Upper lobe of left lung (tissue), 6 donors: ENCODE results near the gene HEPACAM2. TPM values are rescaled to one million over a fixed set of nuclear protein-coding genes. Genes with fewer than 3 reads are reported as not detected.

Experiments used
- ATAC-seq, 2 donors: fragments of 200-7000 bp; cut with Tn5 transposase; one replicate each; pipeline ENCODE4 v1.9.1; 2022; ENCODE audit warnings: mild to moderate bottlenecking in 2 of 2, moderate library complexity in 2 of 2; ENCODE audit not compliant: low FRiP score in 2 of 2
- DNase-seq, 2 donors: peaks; one replicate each; pipeline ENCODE4 v3.0.0-alpha.2; 2019 to 2020
- H3K27ac ChIP-seq, 4 donors: fragments of 200-600 bp; sonication (generic); one replicate each; pipeline ENCODE4 v1.5.1; 2016 to 2019
- H3K27me3 ChIP-seq, 4 donors: fragments of 200-600 bp; sonication (generic); one replicate each; pipeline ENCODE4 v1.5.1; 2017 to 2019
- H3K36me3 ChIP-seq, 4 donors: fragments of 200-600 bp; sonication (generic); one replicate each; pipeline ENCODE4 v1.5.1; 2016 to 2019
- H3K4me1 ChIP-seq, 4 donors: fragments of 200-600 bp; sonication (generic); one replicate each; pipeline ENCODE4 v1.5.1; 2018 to 2019
- H3K4me3 ChIP-seq, 4 donors: fragments of 200-600 bp; sonication (generic); one replicate each; pipeline ENCODE4 v1.5.1; 2017 to 2019; ENCODE audit warnings: mild to moderate bottlenecking in 2 of 4, moderate library complexity in 1 of 4
- H3K9me3 ChIP-seq, 4 donors: fragments of 200-600 bp; sonication (generic); one replicate each; pipeline ENCODE4 v1.5.1; 2018 to 2019
- EP300 ChIP-seq, 4 donors: sonication (generic); formaldehyde crosslinking; IDR thresholded peaks; one replicate each; pipeline ENCODE4 v1.5.1; 2017; ENCODE audit warnings: antibody characterized with exemption in 4 of 4, control low read depth in 2 of 4
- POLR2A ChIP-seq, 4 donors: fragments of 450-650 bp; IDR thresholded peaks; one replicate each; pipeline ENCODE4 v1.5.1; 2016 to 2017; ENCODE audit warnings: antibody characterized with exemption in 4 of 4, mild to moderate bottlenecking in 2 of 4
- POLR2AphosphoS5 ChIP-seq, 2 donors: sonication (generic); formaldehyde crosslinking; IDR thresholded peaks; one replicate each; pipeline ENCODE4 v1.5.1; 2017; ENCODE audit warnings: antibody characterized with exemption in 2 of 2
- WGBS, 2 donors: methylation state at CpG; one replicate each; pipeline ENCODE4 v1.1.5; 2017 to 2018; 5-methylcytosine and 5-hydroxymethylcytosine counted together
- total RNA-seq, 6 donors: library from RNA; depleted of rRNA in 4 of 6; stranded (reverse); fragments of >200 nt in 4 of 6; gene quantifications; one replicate each; pipeline versions ENCODE4 v1.1.0 to v1.2.1, GENCODE V29; 2016 to 2021
- TF ChIP-seq, protein P1 (sequence below), 6 experiments: fragments of 450-650 bp in 4 of 6; fragments of 200-600 bp in 2 of 6; sonication (generic) in 2 of 6; IDR thresholded peaks; one replicate each; pipeline ENCODE4 v1.5.1; 2016 to 2019; ENCODE audit warnings: antibody characterized with exemption in 6 of 6
- donor health status: DM: no; HTN: no; CAD: no; lungs with moderate emphysema.
- donor health status: DM: no; HTN: yes; CAD: no; lungs with severe emphysema.

Gene HEPACAM2
- total RNA-seq, 6 donors from 2014 or later = 0.30 to 7.3 (median 0.30) TPM; not detected in 2

DNA sequence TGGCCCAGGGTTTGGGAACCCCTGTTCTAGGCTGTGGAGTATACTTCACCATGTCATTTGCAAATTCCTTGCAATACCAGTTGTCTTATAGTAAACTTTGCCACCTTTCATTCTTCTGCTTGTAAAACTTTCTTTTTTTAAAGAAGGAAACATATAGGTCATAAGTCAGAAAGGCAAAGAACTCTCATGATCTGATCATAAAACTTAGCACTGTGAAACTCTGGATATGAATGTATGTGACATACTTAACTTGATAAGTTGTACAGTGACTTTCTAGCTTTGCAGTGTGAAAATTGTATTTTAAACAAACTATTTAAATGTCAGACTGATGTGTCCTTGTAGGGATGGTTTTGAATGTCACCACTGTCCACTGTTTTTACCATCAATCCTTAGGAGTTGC is 47.1 kb downstream of the HEPACAM2 start:
- no peak for ATAC-seq
- DNase-seq = no peak
- Histone ChIP-seq H3K4me1 (no peaks in the 10 kb centered on the region), H3K4me3 (no peak overlapping the region), H3K27ac (no peak overlapping the region), H3K9me3 (no peaks in the 10 kb centered on the region), H3K36me3 (no peaks in the 10 kb centered on the region), H3K27me3 (no peaks in the 10 kb centered on the region)
- TF ChIP-seq POLR2A (IDR thresholded peaks at IDR 0.05) (no peak), POLR2AphosphoS5 (IDR thresholded peaks at IDR 0.05) (no peak), EP300 (IDR thresholded peaks at IDR 0.05) (no peak)
- TF ChIP-seq, protein P1, sequence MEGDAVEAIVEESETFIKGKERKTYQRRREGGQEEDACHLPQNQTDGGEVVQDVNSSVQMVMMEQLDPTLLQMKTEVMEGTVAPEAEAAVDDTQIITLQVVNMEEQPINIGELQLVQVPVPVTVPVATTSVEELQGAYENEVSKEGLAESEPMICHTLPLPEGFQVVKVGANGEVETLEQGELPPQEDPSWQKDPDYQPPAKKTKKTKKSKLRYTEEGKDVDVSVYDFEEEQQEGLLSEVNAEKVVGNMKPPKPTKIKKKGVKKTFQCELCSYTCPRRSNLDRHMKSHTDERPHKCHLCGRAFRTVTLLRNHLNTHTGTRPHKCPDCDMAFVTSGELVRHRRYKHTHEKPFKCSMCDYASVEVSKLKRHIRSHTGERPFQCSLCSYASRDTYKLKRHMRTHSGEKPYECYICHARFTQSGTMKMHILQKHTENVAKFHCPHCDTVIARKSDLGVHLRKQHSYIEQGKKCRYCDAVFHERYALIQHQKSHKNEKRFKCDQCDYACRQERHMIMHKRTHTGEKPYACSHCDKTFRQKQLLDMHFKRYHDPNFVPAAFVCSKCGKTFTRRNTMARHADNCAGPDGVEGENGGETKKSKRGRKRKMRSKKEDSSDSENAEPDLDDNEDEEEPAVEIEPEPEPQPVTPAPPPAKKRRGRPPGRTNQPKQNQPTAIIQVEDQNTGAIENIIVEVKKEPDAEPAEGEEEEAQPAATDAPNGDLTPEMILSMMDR (IDR thresholded peaks at IDR 0.05) = no peak

DNA sequence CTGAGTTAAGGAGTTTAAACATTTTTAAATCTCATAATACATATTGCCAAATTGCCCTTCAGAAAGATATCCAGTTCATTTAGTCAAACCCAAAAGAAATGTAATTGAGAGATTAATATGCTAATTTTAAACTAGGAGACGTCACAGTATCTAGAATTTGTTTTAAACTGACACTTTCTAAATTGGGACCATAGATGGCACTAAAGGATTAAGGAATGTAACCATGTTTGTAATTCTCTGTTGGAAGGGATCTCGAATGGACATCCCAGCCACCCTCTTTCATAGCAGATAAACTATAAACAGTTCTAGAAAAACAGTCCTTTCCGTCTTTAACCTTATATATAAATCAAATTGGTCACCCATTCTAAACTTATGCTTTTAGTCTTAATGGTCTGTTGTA is 48.1 kb downstream of the HEPACAM2 start:
- Histone ChIP-seq H3K9me3 (no peaks in the 10 kb centered on the region), H3K27me3 (no peaks in the 10 kb centered on the region), H3K36me3 (no peaks in the 10 kb centered on the region), H3K4me3 (no peak overlapping the region), H3K27ac (no peak overlapping the region), H3K4me1 (no peaks in the 10 kb centered on the region)
- ATAC-seq (no peak), DNase-seq (no peak)
- TF ChIP-seq, protein P1 (IDR thresholded peaks at IDR 0.05) = peak in 1 of 6 experiments; percentile 10
- no peak for TF ChIP-seq POLR2A (IDR thresholded peaks at IDR 0.05)
- WGBS, 2 donors = 23% methylated on average over 3 of the region's 3 CpGs

DNA sequence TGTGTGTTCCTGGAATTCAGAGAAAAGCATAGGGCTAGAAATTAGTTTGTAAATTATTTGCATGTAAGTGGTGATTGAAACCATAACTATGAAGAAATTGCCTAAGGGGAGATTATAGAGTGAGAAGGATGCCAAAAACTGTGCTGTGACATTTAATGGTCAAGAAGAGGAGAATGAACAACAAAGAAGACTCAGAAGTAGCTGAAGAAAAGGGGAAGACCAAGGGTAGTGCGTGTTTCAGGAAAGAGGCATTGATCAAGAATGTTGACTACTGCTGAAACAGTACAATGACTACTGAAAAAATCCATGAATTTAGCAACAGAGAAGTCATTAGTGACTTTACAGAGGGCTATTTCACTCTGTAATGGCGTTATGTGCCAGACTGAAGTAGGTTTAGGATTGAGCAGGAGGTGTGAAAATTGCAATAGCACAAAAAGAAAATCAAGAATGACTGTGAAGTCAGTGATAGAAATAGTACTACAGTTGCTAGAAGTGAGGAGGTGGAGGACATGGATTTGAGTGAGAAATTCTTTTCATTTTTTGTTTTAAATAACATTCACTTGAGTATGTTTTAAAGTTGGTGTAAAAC is 49.2 kb downstream of the HEPACAM2 start:
- no peak for ATAC-seq
- Histone ChIP-seq H3K36me3 (no peaks in the 10 kb centered on the region), H3K27me3 (no peaks in the 10 kb centered on the region), H3K27ac (no peak overlapping the region), H3K4me1 (no peaks in the 10 kb centered on the region), H3K9me3 (peaks cover 0 to 2% (median under 1%) of the 10 kb centered on the region in 4 donors), H3K4me3 (no peak overlapping the region)
- DNase-seq = no peak
- TF ChIP-seq POLR2AphosphoS5 (IDR thresholded peaks at IDR 0.05) (no peak), POLR2A (IDR thresholded peaks at IDR 0.05) (no peak), EP300 (IDR thresholded peaks at IDR 0.05) (no peak)
- TF ChIP-seq, protein P1 (IDR thresholded peaks at IDR 0.05) = no peak
- 49 to 55% methylated on average over 2 of the region's 2 CpGs for WGBS, 2 donors

DNA sequence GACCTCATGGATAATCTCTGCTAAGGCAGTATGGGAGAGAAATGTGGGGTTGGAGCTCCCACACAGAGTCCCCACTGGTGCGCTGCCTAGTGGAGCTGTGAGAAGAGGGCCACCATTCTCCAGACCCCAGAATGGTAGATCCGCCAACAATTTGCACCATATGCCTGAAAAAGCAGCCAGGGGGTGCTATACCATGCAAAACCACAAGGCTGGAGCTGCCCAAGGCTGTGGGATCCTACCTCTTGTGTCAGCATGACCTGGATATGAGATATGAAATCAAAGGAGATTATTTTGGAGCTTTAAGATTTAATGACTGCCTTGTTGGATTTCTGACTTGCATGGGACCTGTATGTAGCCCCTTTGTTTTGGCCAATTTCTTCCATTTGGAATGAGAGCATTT is 51.0 kb downstream of the HEPACAM2 start:
- Histone ChIP-seq H3K9me3 (peaks cover 9 to 19% (median 14%) of the 10 kb centered on the region in 4 donors), H3K4me1 (no peaks in the 10 kb centered on the region), H3K4me3 (no peak overlapping the region), H3K27me3 (no peaks in the 10 kb centered on the region), H3K36me3 (no peaks in the 10 kb centered on the region), H3K27ac (no peak overlapping the region)
- TF ChIP-seq, protein P1 (IDR thresholded peaks at IDR 0.05) = no peak
- no peak for TF ChIP-seq POLR2A (IDR thresholded peaks at IDR 0.05)
- TF ChIP-seq EP300 (IDR thresholded peaks at IDR 0.05) = no peak
- TF ChIP-seq POLR2AphosphoS5 (IDR thresholded peaks at IDR 0.05) = no peak
- ATAC-seq (no peak), DNase-seq (no peak)
- WGBS, 2 donors = 85% methylated on average over 2 of the region's 2 CpGs; no CpG with 5 or more reads in 1 of the 2 donors

DNA sequence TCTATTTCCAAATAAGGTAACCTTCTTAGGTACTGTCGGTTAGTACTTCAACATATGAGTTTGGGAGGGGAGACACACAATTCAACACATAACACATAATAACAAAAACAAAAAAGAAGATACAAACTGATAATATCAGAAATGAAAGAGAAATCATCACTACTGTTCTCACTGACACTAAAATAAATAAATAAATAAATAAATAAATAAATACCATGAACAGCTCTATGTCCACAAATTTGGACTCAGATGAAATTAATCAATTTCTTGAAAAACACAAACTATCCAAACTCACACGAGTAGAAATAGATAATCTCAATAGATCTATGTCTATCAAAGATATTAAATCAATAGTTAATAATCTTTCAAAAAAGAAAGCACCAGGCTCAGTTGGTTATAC is 53.6 kb downstream of the HEPACAM2 start:
- WGBS, 2 donors = 56 to 73% methylated on average over 2 of the region's 2 CpGs
- peaks cover 9 to 23% (median 16%) of the 10 kb centered on the region in 4 donors for H3K9me3 ChIP-seq
- TF ChIP-seq POLR2AphosphoS5 (IDR thresholded peaks at IDR 0.05) (no peak), POLR2A (IDR thresholded peaks at IDR 0.05) (no peak), EP300 (IDR thresholded peaks at IDR 0.05) (no peak)
- TF ChIP-seq, protein P1 (IDR thresholded peaks at IDR 0.05) = no peak
- ATAC-seq (no peak), DNase-seq (no peak)
- no peak overlapping the region for H3K27ac ChIP-seq
- no peaks in the 10 kb centered on the region for H3K4me1 ChIP-seq
- no peak overlapping the region for H3K4me3 ChIP-seq
- H3K27me3 ChIP-seq = no peaks in the 10 kb centered on the region
- H3K36me3 ChIP-seq = no peaks in the 10 kb centered on the region
